Measurements from ENCODE around the gene EPHA3. TPM values are rescaled to one million over a fixed set of nuclear protein-coding genes. Genes with fewer than 3 reads are reported as not detected.

The EPHA3 gene
- total and polyA plus RNA-seq, 2 of the 4 experiments (the other 2 are of a cell fraction) = 0.10 to 0.18 TPM

- Histone ChIP-seq H4K5ac (ENCODE audit: low read depth, low read length) (no peak overlapping the region), H3K14ac (replicated peaks; ENCODE audit: low read depth, low read length) (no peak overlapping the region), H4K91ac (ENCODE audit: insufficient read depth, low read depth, low read length) (no peak overlapping the region), H2AK5ac (ENCODE audit: low read depth, low read length) (no peak overlapping the region), H3K9ac (ENCODE audit: low read depth, low read length) (no peak overlapping the region), H3K4me3 (ENCODE audit: insufficient read depth, low read depth, low read length) (no peak overlapping the region), H2BK15ac (ENCODE audit: low read depth, low read length) (no peak overlapping the region), H2AFZ (replicated peaks; ENCODE audit: low read length, poor library complexity) (no peak overlapping the region), H2BK5ac (ENCODE audit: low read depth, low read length, poor library complexity, severe bottlenecking) (no peak overlapping the region), H3K23ac (ENCODE audit: low read depth, low read length) (no peak overlapping the region), H3K18ac (ENCODE audit: low read depth, low read length) (no peak overlapping the region), H3K36me3 (ENCODE audit: control insufficient read depth, insufficient read depth, low read length) (no peaks in the 10 kb centered on the region), H3K9me3 (ENCODE audit: control insufficient read depth, insufficient read depth, low read length) (no peaks in the 10 kb centered on the region), H3K4me2 (ENCODE audit: low read depth, low read length) (no peak overlapping the region), H2BK120ac (ENCODE audit: low read depth, low read length) (no peak overlapping the region), H3K9me1 (ENCODE audit: insufficient read depth, low read length) (no peaks in the 10 kb centered on the region), H3K27me3 (ENCODE audit: control insufficient read depth, insufficient read depth, low read length) (no peaks in the 10 kb centered on the region), H3K4ac (ENCODE audit: low read depth, low read length) (no peak overlapping the region), H3K27ac (ENCODE audit: insufficient read depth, low read length) (no peak overlapping the region), H3K79me1 (ENCODE audit: low read depth in 1 of 2, low read length in 2 of 2) (no peaks in the 10 kb centered on the region), H4K8ac (ENCODE audit: low read depth in 2 of 2, low read length in 2 of 2) (no peak overlapping the region), H3K4me1 (ENCODE audit: control insufficient read depth, insufficient read depth, low read length) (no peaks in the 10 kb centered on the region; the same call in 1 of the 2 replicates), H2AK9ac (replicated peaks; ENCODE audit: low read depth, low read length, poor library complexity) (no peak overlapping the region), H3K56ac (ENCODE audit: extremely low read depth, insufficient read depth, low read length) (no peak overlapping the region), H2BK20ac (ENCODE audit: low read depth, low read length) (no peak overlapping the region; the same call in 1 of the 2 replicates), H4K20me1 (ENCODE audit: insufficient read depth, low read length) (no peaks in the 10 kb centered on the region)
- dilution Hi-C loops (cut with HindIII; ENCODE audit: low sequenced_read_pairs, unreplicated experiment) (no loop called here), intact Hi-C loops (cut with micrococcal nuclease) (no loop called here), in situ Hi-C loops (cut with MboI; ENCODE audit: low sequenced_read_pairs) (no loop called here)
- ATAC-seq (ENCODE audit: low read depth) (no peak), DNase-seq (no peak)
- CTCF ChIA-PET = no interaction called here
- BruUV-seq (replicated peaks) = no TSS peak
- WGBS, 2 experiments (ENCODE audit: extremely low coverage in 2 of 2, insufficient read length in 1 of 2) = 80% methylated on average over 2 of the region's 6 CpGs; no CpG with 5 or more reads in 1 of the 2 experiments
- TF ChIP-seq SMC3 (IDR thresholded peaks at IDR 0.05; ENCODE audit: low read depth, low read length) = no peak
- no peak for TF ChIP-seq RFX5 (IDR thresholded peaks at IDR 0.05; ENCODE audit: low read depth, low read length)
- no peak for TF ChIP-seq ELK1 (IDR thresholded peaks at IDR 0.05; ENCODE audit: borderline replicate concordance, low read depth, low read length)
- TF ChIP-seq RCOR1 (IDR thresholded peaks at IDR 0.05; ENCODE audit: insufficient replicate concordance, low read length) = no peak
- TF ChIP-seq CEBPB (IDR thresholded peaks at IDR 0.05; ENCODE audit: low read depth, low read length) = no peak
- TF ChIP-seq MAFK (IDR thresholded peaks at IDR 0.05; ENCODE audit: low read depth, low read length) = no peak
- POLR2A ChIA-PET (ENCODE audit: unreplicated experiment) = no interaction called here
Observed at GRCh38 chr3:89223188-89223587, 115.8 kb downstream of the EPHA3 start.
